Measurements from ENCODE around the gene PAM.
"Not testable (repeated sequence)": the region's sequence is repeated elsewhere in the genome, so short reads cannot be mapped to it uniquely, and the experiment has no call there.

Gene PAM

GRCh38 chr5:102969641-102970040, 214.5 kb downstream of the PAM start:
- H3K4me1 Mint-ChIP-seq = no peaks in the 10 kb centered on the region
- DNase-seq = no peak
- no peak overlapping the region for H3K4me3 Mint-ChIP-seq
- H3K9me3 Mint-ChIP-seq = no peaks in the 10 kb centered on the region
- H3K27ac Mint-ChIP-seq = no peak overlapping the region
- CTCF ChIA-PET = interaction anchor here (0.7 to 1.6 kb wide), 2 partner anchors 171 to 288 kb away, joined by 3 read pairs; no protein-coding TSS in a partner anchor
- no peaks in the 10 kb centered on the region for H3K27me3 Mint-ChIP-seq
- no peaks in the 10 kb centered on the region for H3K36me3 Mint-ChIP-seq

DNA sequence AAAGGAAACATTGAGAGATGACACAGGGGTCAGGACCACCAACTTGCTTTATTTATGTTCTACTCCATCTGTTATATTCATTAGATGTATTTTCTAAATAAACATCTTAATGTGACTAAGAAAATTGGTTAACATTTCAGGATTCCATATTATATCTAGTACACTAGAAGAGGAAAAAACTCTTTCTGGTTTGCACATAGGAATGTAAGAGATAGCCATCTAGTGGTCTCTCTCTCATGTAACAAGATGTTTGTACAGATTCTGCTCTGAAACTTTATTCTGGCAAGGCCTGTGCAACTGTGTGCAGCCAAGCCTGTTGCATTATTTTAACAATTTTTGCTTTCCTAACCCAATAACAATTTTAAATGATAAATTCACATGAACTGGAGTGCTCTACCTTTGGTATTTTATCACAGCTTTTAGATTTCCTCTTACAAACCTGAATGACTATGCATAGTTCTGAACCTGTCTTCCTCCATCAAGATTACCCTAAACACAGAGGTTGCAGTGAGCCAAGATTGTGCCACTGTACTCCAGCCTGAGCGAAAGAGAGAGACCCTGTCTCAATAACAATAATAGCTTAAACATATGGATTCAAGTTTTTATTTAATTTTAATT, 216.7 kb downstream of the PAM start:
- Mint-ChIP-seq H3K4me3 (no peak overlapping the region), H3K36me3 (no peaks in the 10 kb centered on the region), H3K4me1 (no peaks in the 10 kb centered on the region), H3K27ac (no peak overlapping the region), H3K9me3 (no peaks in the 10 kb centered on the region), H3K27me3 (no peaks in the 10 kb centered on the region)
- CTCF ChIA-PET = interaction anchor here (0.9 to 2.6 kb wide), 6 partner anchors 10 to 290 kb away, joined by 3 to 11 read pairs (median 3); no protein-coding TSS in a partner anchor
- no peak for DNase-seq

GRCh38 chr5:102974177-102974576, 219.1 kb downstream of the PAM start:
- CTCF ChIA-PET = interaction anchor here (1.3 kb wide), 1 partner anchor 293 kb away, joined by 5 read pairs; no protein-coding TSS in a partner anchor
- H3K27ac Mint-ChIP-seq = no peak overlapping the region
- DNase-seq = no peak
- no peaks in the 10 kb centered on the region for H3K4me1 Mint-ChIP-seq
- no peaks in the 10 kb centered on the region for H3K36me3 Mint-ChIP-seq
- no peaks in the 10 kb centered on the region for H3K27me3 Mint-ChIP-seq
- no peaks in the 10 kb centered on the region for H3K9me3 Mint-ChIP-seq
- no peak overlapping the region for H3K4me3 Mint-ChIP-seq

GRCh38 chr5:102975045-102975444, 219.9 kb downstream of the PAM start:
- H3K9me3 Mint-ChIP-seq = no peaks in the 10 kb centered on the region
- H3K27ac Mint-ChIP-seq = no peak overlapping the region
- H3K4me1 Mint-ChIP-seq = no peaks in the 10 kb centered on the region
- CTCF ChIA-PET = no interaction called here
- no peaks in the 10 kb centered on the region for H3K27me3 Mint-ChIP-seq
- no peaks in the 10 kb centered on the region for H3K36me3 Mint-ChIP-seq
- no peak overlapping the region for H3K4me3 Mint-ChIP-seq
- DNase-seq = no peak

DNA sequence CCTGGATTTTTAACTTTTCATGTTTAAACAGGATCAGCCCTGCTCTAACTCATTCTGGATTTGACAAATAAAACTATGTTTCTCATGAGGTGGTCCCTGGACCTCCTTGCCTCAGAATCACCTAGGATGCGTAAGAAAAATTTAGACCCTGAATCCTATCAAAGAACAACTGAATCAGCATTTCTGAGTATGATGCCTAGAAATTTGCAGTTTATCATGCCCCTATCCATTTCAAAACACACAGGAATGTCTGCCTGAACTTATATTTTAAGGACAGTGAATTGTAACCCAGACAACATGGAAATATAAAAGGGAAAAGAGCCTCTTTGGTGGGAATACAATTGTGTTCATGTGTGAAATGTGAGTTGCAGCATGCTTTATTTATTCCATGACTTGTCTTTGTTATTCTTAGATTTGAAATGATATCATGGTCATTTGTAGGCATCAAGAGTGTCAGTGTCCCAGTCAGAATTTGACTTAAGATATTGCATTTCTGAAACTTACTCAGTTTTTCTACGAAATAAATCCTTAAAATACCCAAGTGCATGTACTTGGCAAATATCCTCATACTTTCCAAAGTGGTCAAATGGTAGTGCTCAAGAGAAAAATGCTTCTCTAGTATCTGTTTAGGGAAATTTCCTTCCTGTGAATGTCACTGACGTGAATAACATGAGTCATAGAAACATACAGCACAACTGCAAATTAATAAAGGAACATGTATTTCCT, 220.5 kb downstream of the PAM start:
- Mint-ChIP-seq H3K27me3 (no peaks in the 10 kb centered on the region), H3K27ac (no peak overlapping the region), H3K4me1 (no peaks in the 10 kb centered on the region), H3K4me3 (no peak overlapping the region), H3K9me3 (no peaks in the 10 kb centered on the region), H3K36me3 (no peaks in the 10 kb centered on the region)
- CTCF ChIA-PET = no interaction called here
- no peak for DNase-seq

GRCh38 chr5:102981957-102982635, 227.0 kb downstream of the PAM start:
- peaks cover 17% of the 10 kb centered on the region for H3K9me3 Mint-ChIP-seq
- no peak overlapping the region for H3K4me3 Mint-ChIP-seq
- no peaks in the 10 kb centered on the region for H3K27me3 Mint-ChIP-seq
- peaks cover 9% of the 10 kb centered on the region for H3K36me3 Mint-ChIP-seq
- CTCF ChIA-PET = interaction anchor here (1.1 kb wide), 1 partner anchor 11 kb away, joined by 3 read pairs; no protein-coding TSS in a partner anchor
- H3K27ac Mint-ChIP-seq = no peak overlapping the region
- no peaks in the 10 kb centered on the region for H3K4me1 Mint-ChIP-seq
- no peak for DNase-seq

GRCh38 chr5:102986074-102986473, 231.0 kb downstream of the PAM start:
- H3K4me3 Mint-ChIP-seq = no peak overlapping the region
- no peak overlapping the region for H3K27ac Mint-ChIP-seq
- peaks cover 17% of the 10 kb centered on the region for H3K9me3 Mint-ChIP-seq
- H3K27me3 Mint-ChIP-seq = no peaks in the 10 kb centered on the region
- CTCF ChIA-PET = no interaction called here
- H3K36me3 Mint-ChIP-seq = peaks cover 9% of the 10 kb centered on the region
- DNase-seq = no peak
- no peaks in the 10 kb centered on the region for H3K4me1 Mint-ChIP-seq

DNA sequence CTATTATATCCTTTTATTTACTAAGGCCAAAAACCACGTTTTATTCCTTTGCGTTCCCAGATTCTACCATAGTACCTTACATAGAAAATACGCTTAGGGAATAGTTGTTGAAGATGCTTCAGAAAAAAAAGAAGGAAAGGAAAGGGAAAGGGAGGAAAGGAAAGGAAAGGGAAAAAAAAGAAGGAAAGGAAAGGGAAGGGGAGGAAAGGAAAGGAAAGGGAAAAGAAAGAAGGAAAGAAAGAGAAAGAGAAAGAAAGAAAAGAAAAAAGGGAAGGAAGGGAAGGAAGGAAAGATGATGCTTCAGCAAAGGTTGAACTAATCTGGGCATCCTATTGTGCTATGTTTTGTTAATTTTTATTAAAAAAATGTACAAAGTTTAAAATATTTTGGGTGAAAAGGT, 233.4 kb downstream of the PAM start:
- H3K4me1 Mint-ChIP-seq = no peaks in the 10 kb centered on the region
- DNase-seq = no peak
- H3K36me3 Mint-ChIP-seq = peaks cover 2% of the 10 kb centered on the region
- peaks cover 3% of the 10 kb centered on the region for H3K9me3 Mint-ChIP-seq
- H3K27me3 Mint-ChIP-seq = no peaks in the 10 kb centered on the region
- CTCF ChIA-PET = no interaction called here
- H3K4me3 Mint-ChIP-seq = no peak overlapping the region
- H3K27ac Mint-ChIP-seq = no peak overlapping the region

DNA sequence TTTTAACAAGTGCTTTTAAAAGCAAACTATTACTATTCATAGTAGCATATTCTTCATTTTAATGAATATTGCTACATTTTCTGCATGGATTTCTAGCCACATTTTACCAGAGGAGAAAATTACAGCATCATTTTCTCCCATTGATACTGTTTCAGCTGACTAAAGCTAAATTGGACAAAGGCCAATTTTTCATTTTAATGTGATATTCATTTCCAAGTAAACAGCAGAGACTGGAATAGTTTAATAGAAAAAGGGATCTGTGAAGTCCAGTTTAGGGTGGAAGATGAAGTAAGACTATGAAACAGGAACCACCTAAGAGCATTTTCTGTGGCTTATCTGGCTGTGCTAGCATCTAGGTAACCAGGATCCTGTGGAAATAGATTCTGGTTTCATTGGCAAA, 236.7 kb downstream of the PAM start:
- no peaks in the 10 kb centered on the region for H3K27me3 Mint-ChIP-seq
- no peaks in the 10 kb centered on the region for H3K36me3 Mint-ChIP-seq
- H3K4me1 Mint-ChIP-seq = peaks cover 5% of the 10 kb centered on the region
- no peak for DNase-seq
- H3K9me3 Mint-ChIP-seq = no peaks in the 10 kb centered on the region
- no peak overlapping the region for H3K4me3 Mint-ChIP-seq
- CTCF ChIA-PET = no interaction called here
- no peak overlapping the region for H3K27ac Mint-ChIP-seq

GRCh38 chr5:102996011-102996575, 241.0 kb downstream of the PAM start:
- CTCF ChIA-PET = interaction anchor here (1.7 kb wide), 1 partner anchor 314 kb away, joined by 3 read pairs; no protein-coding TSS in a partner anchor
- no peaks in the 10 kb centered on the region for H3K27me3 Mint-ChIP-seq
- H3K4me3 Mint-ChIP-seq = no peak overlapping the region
- no peak for DNase-seq
- no peaks in the 10 kb centered on the region for H3K9me3 Mint-ChIP-seq
- peaks cover 5% of the 10 kb centered on the region for H3K4me1 Mint-ChIP-seq
- H3K27ac Mint-ChIP-seq = no peak overlapping the region
- H3K36me3 Mint-ChIP-seq = no peaks in the 10 kb centered on the region

- H3K36me3 Mint-ChIP-seq = no peaks in the 10 kb centered on the region
- H3K4me3 Mint-ChIP-seq = no peak overlapping the region
- H3K4me1 Mint-ChIP-seq = peaks cover 5% of the 10 kb centered on the region
- no peaks in the 10 kb centered on the region for H3K27me3 Mint-ChIP-seq
- no peak overlapping the region for H3K27ac Mint-ChIP-seq
- H3K9me3 Mint-ChIP-seq = no peaks in the 10 kb centered on the region
- CTCF ChIA-PET = no interaction called here
- no peak for DNase-seq
These were observed 243.1 kb downstream of the PAM start for GRCh38 chr5:102998224-102998623.

DNA sequence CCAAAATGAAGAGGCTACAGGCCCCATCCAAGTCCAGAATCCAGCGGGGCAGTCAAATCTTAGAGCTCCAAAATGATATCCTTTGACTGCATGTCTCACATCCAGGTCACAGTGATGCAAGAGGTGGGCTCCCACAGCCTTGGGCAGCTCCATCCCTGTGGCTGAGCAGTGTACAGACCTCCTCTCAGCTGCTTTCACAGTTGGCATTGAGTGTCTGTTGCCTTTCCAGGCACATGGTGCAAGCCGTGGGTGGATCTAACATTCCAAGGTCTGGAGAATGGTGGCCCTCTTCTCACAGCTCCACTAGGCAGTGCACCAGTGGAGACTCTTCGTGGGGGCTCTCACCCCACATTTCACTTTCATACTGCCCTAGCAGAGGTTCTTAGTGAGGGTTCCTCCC, 244.1 kb downstream of the PAM start:
- H3K36me3 Mint-ChIP-seq = no peaks in the 10 kb centered on the region
- no peak overlapping the region for H3K27ac Mint-ChIP-seq
- no peak overlapping the region for H3K4me3 Mint-ChIP-seq

DNA sequence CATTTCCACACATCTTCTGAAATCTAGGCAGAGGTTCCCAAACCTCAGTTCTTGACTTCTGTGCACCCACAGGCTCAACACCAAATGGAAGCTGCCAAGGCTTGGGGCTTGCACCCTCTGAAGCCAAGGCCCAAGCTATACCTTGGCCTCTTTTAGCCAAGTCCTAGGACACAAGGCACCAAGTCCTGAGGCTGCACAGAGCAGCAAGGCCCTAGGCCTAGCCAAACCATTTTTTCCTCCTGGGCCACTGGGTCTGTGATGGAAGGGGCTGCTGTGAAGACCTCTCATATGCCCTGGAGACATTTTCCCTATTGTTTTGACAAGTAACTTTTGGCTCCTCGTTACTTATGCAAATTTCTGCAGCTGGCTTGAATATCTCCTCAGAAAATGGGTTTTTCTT, 244.5 kb downstream of the PAM start:
- CTCF ChIA-PET, H3K27me3 Mint-ChIP-seq, H3K9me3 Mint-ChIP-seq, H3K4me1 Mint-ChIP-seq, DNase-seq, H3K4me3 Mint-ChIP-seq, H3K27ac Mint-ChIP-seq, H3K36me3 Mint-ChIP-seq: not testable (repeated sequence)

More for the DNA sequence above, 244.1 kb downstream of the PAM start:
- peaks cover 5% of the 10 kb centered on the region for H3K4me1 Mint-ChIP-seq
- no peaks in the 10 kb centered on the region for H3K27me3 Mint-ChIP-seq
- DNase-seq = no peak
- CTCF ChIA-PET = no interaction called here
- H3K9me3 Mint-ChIP-seq = no peaks in the 10 kb centered on the region

GRCh38 chr5:103000089-103000488, 245.0 kb downstream of the PAM start:
- Mint-ChIP-seq H3K4me1 (peaks cover 5% of the 10 kb centered on the region), H3K36me3 (no peaks in the 10 kb centered on the region), H3K27ac (no peak overlapping the region), H3K4me3 (no peak overlapping the region), H3K27me3 (no peaks in the 10 kb centered on the region), H3K9me3 (no peaks in the 10 kb centered on the region)
- no peak for DNase-seq
- CTCF ChIA-PET = no interaction called here

Measured in activated naive CD4-positive, alpha-beta T cell treated with anti-CD3 and anti-CD28 coated beads, Interleukin-2, amount 10 ng/mL, durations not matched to agents 7 days and 5 days (primary cell).